AG20443 (cell line): ENCODE data around the gene ZNF506.
"Not testable (repeated sequence)": the region's sequence is repeated elsewhere in the genome, so short reads cannot be mapped to it uniquely, and the experiment has no call there.

Experiments
- DNase-seq: peaks from one replicate; pipeline ENCODE4 v3.0.0; 2012; ENCODE audit warnings: low spot score, mixed read lengths

ZNF506 gene

GRCh38 chr19:19744641-19745040 is 76.9 kb downstream of the ZNF506 start:
- DNase-seq, result no peak

GRCh38 chr19:19743921-19744320 is 77.6 kb downstream of the ZNF506 start:
- not testable (repeated sequence) for DNase-seq

GRCh38 chr19:19743176-19743575 is 78.4 kb downstream of the ZNF506 start:
- no peak for DNase-seq

DNA sequence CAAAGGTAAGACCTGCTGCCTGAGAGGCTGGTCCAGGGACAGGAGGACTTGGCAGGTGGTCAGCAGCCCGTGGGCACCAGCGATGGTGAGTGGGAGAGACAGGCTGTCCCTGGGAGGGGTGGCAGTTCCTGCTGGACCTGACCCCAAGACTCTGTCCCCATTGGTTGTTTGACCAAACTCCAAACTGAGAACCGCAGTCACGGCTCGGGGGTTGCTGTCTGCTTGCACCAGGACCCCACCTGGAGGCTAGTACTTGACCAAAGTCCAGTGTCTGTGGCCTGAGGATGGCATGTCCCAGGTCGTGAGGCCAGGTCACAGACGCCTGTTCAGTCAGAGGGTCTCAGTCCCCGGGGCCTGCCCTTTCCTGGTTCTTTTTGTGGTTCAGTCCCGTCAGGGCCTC is 78.8 kb downstream of the ZNF506 start:
- DNase-seq, result no peak
